Measurements from ENCODE around the gene MTG2. TPM values are rescaled to one million over a fixed set of nuclear protein-coding genes. Genes with fewer than 3 reads are reported as not detected.

MTG2 gene
- total RNA-seq, 1 donor from 2014 or later, result 14.8 TPM

DNA sequence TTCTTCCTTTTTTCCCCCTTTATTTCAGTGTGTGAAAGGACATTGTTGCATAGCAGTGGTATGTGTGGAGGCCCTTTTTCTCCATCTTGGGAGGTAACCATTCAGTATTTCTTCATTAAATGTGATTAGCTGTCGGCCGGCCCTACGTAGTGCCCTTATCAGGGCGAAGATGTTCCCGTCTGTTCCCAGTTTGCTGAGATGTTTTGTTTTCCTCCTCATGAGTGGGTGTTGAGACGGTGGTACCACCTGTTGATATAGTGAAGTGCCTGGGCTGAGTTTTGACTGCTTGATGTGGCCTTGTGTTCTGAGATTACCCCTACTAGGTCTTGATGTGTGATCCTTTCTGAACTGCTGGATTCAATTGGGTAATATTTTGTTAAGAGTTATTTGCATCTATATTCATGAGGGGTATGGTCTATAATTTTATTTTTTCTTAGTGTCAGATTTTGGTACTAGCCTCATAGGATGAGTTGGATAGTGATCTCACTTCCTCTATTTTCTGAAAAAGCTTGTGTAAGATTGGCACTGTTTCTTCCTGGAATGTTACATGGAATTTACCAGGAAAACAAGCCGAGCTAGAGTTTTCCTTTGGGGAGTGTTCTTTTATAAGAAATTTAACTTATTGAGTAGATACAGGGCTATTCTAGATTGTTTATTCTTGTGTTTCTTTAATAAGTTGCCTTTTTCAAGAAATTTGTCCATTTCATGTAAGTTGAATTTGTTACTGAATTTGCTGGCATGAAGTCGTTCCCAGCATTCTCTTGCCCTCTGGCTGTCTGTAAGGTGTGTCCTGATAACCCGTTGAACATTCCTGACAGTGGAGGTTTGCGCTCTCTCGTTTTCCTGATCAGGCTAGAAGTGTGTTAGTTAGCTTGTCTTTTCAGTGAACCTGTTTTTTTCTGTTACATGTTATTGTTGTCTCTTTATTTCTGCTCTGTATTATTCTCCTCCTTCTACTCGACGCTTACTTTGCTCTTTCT lies 4.3 kb downstream of the MTG2 start:
- DNase-seq, result no peak

- no peak for DNase-seq
Measured at GRCh38 chr20:62190639-62191411, 8.0 kb downstream of the MTG2 start.

DNA sequence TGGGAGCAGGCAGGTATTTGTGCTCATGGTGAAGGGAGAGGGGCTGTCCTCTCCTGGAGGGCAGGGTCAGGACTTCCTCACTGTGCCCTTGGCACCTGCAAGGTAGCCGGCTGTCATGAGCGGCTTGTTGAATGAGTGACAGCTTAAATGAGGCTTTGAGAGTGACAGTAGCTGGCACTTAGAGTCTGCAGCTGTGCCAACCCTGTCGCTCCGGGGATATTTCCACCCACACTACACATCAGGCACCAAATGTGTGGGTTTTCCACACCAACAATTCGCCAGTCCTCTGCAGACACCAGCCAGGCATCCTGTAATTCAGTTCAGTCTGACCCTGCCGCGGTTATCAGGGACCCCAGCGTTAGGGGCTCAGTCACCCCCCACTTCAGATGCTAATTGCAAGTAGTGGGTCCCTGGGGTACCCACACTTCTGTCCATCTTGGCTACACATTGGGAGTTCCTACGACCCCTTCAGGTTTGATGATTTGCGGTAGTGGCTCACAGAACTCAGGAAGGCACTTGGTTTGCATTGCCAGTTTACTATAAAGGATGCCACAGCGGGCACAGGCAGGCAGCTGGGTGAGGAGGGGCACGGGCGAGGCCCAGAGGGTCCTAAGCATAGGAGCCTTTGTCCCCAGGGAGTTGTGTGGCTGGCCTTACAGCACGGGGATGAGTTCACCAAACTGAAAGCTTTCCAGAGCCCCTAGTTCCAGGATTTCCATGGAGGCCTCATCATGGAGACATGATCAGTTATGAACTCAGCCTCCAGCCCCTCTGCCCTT lies 9.1 kb downstream of the MTG2 start:
- DNase-seq, result peak; percentile 27

DNA sequence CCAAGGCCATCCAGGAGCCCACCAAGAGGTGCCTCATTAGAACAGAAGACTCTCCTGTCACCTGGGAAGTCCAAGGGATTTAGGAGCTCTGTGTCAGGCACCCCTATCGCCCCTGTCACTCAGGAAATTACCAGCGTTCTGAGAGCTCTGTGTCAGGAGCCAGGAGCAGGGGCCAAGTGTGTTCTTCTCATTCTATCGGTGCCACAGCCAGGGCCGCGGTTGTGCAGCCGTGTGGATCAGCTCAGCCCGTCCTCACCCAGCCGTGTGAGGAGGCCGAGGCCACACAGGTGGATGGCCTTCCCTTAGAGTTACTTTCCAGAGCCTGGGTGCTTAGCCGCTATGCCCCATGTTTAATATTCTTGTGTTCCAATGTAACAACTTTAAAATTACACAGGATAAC lies 9.8 kb downstream of the MTG2 start:
- no peak for DNase-seq

DNA sequence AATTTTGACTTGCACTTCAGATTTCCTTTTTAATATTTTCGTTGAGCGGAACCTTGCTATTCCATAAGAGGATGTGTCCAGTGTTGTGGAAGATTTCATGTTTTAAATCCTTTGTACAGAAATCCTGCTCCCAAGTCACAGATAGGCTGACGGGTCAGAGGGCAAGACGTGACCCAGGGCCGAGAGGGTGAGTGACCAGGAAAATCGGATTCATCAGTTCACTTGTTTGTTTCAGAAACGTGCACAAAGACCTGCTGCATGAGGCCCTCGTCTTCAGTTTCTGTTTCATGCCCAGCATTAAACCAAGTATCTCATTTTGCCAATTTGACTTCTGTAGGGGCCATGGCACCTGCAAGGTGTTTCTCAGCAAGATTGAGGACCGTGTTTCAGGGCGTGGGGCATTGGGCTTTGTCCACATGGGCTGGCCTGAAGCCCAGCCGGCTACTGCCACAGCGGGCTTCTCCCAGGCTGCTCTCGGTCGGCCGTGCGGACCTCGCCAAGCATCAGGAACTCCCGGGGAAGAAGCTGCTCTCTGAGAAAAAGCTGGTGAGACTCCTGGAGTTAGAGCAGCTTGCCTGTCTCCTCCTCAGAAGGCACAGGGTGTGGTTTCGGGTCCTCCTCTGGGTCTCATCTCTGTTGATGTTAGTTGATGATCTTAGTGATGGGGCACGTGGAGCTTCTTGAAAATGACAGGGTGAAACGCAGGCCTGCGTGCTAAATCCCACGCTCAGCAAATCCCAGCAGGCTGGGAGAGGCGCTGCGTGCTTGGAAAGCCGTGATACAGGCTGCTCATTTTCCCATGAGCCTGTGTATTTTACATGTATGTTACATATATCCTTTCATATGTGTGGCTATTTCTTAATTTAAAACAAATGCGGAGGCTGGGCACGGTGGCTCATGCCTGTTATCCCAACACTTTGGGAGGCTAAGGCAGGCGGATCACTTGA lies 10.5 kb downstream of the MTG2 start:
- no peak for DNase-seq

GRCh38 chr20:62195075-62195405 lies 12.2 kb downstream of the MTG2 start:
- no peak for DNase-seq

DNA sequence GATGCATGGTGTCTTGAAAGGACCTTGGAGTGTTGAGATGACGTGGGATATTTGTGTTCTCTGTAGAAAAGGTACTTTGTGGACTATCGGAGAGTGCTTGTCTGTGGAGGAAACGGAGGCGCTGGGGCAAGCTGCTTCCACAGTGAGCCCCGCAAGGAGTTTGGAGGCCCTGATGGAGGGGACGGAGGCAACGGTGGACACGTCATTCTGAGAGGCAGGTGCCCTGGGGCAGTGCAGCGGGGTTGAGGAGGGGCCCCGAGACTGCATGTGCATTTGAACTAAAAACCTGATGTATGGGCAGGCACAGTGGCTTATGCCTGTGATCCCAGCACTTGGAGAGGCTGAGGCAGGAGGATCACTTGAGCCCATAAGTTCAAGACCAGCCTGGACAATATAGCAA lies 12.9 kb downstream of the MTG2 start:
- DNase-seq, result no peak

DNA sequence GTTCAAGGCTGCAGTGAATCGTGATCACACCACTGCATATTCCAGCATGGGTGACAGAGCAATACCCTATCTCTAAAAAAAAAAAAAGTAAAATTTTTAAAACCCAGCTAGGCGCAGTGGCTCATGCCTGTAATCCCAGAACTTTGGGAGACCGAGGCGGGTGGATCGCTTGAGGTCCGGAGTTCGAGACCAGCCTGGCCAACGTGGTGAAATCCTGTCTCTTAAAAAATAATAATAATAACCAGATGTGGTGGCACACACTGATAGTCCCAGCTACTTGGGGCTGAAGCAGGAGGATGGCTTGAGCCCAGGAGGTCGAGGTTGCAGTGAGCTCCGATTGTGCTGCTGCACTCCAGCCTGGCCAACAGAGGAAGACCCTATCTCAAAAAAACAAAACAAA lies 13.5 kb downstream of the MTG2 start:
- DNase-seq, result no peak

DNA sequence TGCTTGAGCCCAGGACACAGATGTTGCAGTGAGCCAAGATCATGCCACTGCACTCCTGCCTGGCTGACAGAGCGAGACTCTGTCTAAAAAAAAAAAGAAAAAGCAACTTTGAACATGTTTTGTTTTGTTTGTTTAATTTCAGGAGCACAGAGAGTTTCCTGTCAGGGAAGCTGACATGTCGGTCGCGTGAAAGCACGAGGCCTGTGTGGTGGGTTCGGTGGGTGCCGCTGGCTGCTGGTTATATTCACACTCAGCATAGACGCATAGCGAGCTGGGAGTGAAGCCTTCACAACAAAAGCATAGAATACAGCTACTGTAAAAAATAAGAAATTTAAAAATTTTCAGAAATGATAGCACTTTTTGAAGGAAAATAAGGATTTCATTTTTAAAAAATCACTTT lies 14.5 kb downstream of the MTG2 start:
- no peak for DNase-seq

- DNase-seq, result no peak
Measured at GRCh38 chr20:62197801-62198200, 15.0 kb downstream of the MTG2 start.

DNA sequence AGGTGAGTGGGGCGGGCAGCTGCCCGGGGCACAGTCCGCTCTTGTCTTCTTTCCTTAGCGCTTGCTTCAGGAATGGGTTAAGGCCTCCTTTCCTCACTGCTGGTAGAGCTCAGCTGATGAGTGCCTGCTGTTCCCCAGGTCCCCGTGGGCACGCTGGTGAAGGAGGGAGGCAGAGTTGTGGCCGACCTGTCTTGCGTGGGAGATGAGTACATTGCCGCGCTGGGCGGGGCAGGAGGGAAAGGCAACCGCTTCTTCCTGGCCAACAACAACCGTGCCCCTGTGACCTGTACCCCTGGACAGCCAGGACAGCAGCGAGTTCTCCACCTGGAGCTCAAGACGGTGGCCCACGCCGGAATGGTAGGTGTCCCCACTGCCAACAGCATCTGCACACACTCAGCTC lies 15.7 kb downstream of the MTG2 start:
- DNase-seq, result no peak

GRCh38 chr20:62198931-62199330 lies 16.1 kb downstream of the MTG2 start:
- no peak for DNase-seq

DNA sequence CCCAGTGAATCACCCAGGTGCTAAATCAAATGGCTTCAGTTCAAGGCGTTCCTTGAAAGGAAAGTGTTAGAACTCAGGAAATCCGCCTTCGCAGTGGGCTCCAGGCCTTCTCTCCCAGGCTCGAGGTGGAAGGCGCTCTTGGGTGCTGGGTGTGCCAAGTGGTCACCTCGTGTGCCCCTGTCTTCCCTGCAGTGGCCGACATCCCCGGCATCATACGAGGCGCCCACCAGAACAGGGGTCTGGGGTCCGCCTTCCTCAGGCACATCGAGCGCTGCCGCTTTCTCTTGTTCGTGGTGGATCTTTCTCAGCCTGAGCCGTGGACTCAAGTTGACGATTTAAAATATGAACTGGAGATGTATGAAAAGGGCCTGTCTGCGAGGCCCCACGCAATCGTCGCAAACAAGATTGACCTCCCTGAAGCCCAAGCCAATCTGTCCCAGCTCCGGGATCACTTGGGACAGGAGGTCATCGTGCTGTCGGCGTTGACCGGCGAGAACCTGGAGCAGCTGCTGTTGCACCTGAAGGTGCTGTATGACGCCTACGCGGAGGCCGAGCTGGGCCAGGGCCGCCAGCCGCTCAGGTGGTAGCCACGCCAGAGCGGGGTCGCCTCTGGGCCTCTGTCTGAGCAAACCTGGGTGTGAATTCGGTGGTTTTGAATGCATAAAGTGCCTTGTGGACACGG lies 17.8 kb downstream of the MTG2 start:
- DNase-seq, result no peak

GRCh38 chr20:62201173-62202082 lies 18.6 kb downstream of the MTG2 start:
- DNase-seq, result no peak

GRCh38 chr20:62202083-62202395 lies 19.2 kb downstream of the MTG2 start:
- no peak for DNase-seq

GRCh38 chr20:62202676-62203377 lies 20.0 kb downstream of the MTG2 start:
- DNase-seq, result no peak

GRCh38 chr20:62203378-62204030 lies 20.7 kb downstream of the MTG2 start:
- DNase-seq, result no peak

DNA sequence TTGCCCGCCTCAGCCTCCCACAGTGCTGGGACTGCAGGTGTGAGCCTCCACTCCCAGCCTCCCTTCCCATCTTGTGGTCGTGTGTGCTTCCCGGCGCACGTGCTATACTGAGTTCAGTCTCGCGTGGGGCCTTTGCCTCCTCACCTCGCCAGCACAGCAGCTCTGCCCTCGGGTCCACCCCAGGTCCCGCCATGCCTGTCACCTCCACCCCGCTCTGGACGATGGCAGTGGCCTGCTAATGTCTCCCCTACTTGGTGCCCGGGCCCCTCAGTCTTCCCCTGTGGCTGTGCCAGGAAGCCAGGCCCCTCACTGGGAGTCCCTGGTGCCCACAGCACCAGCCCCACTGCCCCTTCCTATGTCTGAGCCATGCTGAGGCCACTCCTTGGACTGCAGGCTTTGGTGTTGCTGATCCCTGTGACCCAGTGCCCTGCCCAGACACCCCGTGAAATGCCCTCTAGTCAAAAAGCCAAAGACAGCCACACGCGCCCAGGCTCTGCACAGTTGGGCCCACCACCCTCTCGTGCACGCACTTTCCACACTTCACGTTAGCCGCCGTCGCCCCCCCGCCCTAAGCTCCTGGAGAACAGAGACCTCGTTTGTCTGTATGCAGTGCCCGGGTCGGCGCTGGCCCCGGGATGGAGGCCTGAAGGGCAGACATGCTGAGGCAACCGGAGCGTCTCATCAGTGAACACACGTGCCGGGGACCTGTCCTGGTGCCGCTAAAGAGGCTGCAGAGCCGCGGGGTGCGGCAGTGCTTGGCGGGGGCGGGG lies 23.0 kb downstream of the MTG2 start:
- no peak for DNase-seq

All from occipital lobe (tissue), 2 donors.